OCI-LY1 (cell line): ENCODE results near the gene KLC1.

Source experiments
- H2AFZ ChIP-seq: fragments of 200-600 bp; sonication (generic), shearing (Covaris generic); 2 replicates; pipeline ENCODE4 v1.6.0; 2014; ENCODE audit warnings: antibody characterized with exemption, mild to moderate bottlenecking, low read length
- H3F3A ChIP-seq: fragments of 200-600 bp; sonication (generic), shearing (Covaris generic); 2 replicates; pipeline ENCODE4 v1.6.0; 2014; ENCODE audit warnings: mild to moderate bottlenecking, antibody characterized with exemption, low read length, moderate library complexity; ENCODE audit not compliant: insufficient read depth
- H3K27ac ChIP-seq: fragments of 200-600 bp; sonication (generic); 2 replicates; pipeline ENCODE4 v1.5.1; 2014; ENCODE audit warnings: low read length, mixed run types, mild to moderate bottlenecking, low read depth; ENCODE audit not compliant: poor library complexity, severe bottlenecking
- H3K27me3 ChIP-seq: fragments of 200-600 bp; sonication (generic); 2 replicates; pipeline ENCODE4 v1.6.0; 2014; ENCODE audit warnings: antibody characterized with exemption, mild to moderate bottlenecking, low read length, moderate library complexity; ENCODE audit not compliant: insufficient read depth
- H3K36me3 ChIP-seq: fragments of 200-600 bp; sonication (generic); 2 replicates; pipeline ENCODE4 v1.6.1; 2014; ENCODE audit warnings: mild to moderate bottlenecking, antibody characterized with exemption, low read length, moderate library complexity, mixed read lengths; ENCODE audit not compliant: insufficient read depth
- H3K4me1 ChIP-seq: fragments of 200-600 bp; sonication (generic); 2 replicates; pipeline ENCODE4 v1.5.1; 2014; ENCODE audit warnings: mild to moderate bottlenecking, low read length, moderate library complexity; ENCODE audit not compliant: insufficient read depth, severe bottlenecking
- H3K4me2 ChIP-seq: fragments of 200-600 bp; sonication (generic), shearing (Covaris generic); 2 replicates; pipeline ENCODE4 v1.6.1; 2014; ENCODE audit warnings: low read length
- H3K4me3 ChIP-seq: fragments of 200-600 bp; sonication (generic); 2 replicates; pipeline ENCODE4 v1.5.1; 2014; ENCODE audit warnings: low read length, low read depth, mild to moderate bottlenecking, mixed read lengths; ENCODE audit not compliant: poor library complexity, severe bottlenecking
- H3K79me2 ChIP-seq: fragments of 200-600 bp; shearing (Covaris generic); 2 replicates; pipeline ENCODE4 v1.6.1; 2016; ENCODE audit warnings: mixed run types, low read length, mixed read lengths; ENCODE audit not compliant: insufficient read depth
- H3K9ac ChIP-seq: fragments of 200-600 bp; sonication (generic), shearing (Covaris generic); 2 replicates; pipeline ENCODE4 v1.6.1; 2014; ENCODE audit warnings: mild to moderate bottlenecking, low read length, mixed read lengths
- H3K9me2 ChIP-seq: fragments of 200-600 bp; sonication (generic), shearing (Covaris generic); 2 replicates; pipeline ENCODE4 v1.6.1; 2014; ENCODE audit warnings: low read depth, mild to moderate bottlenecking, low read length, mixed read lengths
- H3K9me3 ChIP-seq: fragments of 200-600 bp; shearing (Covaris generic); 2 replicates; pipeline ENCODE4 v1.6.1; 2014; ENCODE audit warnings: low read length, mixed read lengths
- H4K20me1 ChIP-seq: fragments of 200-600 bp; sonication (generic), shearing (Covaris generic); 2 replicates; pipeline ENCODE4 v1.6.0; 2016; ENCODE audit warnings: mild to moderate bottlenecking, low read length; ENCODE audit not compliant: insufficient read depth
- CTCF ChIP-seq: fragments of 200-600 bp; sonication (generic), shearing (Covaris generic); IDR thresholded peaks from 2 replicates; pipeline ENCODE4 v1.5.1; 2017; ENCODE audit warnings: mild to moderate bottlenecking, antibody characterized with exemption, low read length, moderate library complexity, mixed read lengths
- EZH2 ChIP-seq: fragments of 200-600 bp; sonication (generic), shearing (Covaris generic); IDR thresholded peaks from 2 replicates; pipeline ENCODE4 v1.8.0; 2017; ENCODE audit warnings: borderline replicate concordance, mixed run types, mild to moderate bottlenecking, antibody characterized with exemption, low read length, moderate library complexity, mixed read lengths

Gene KLC1

DNA sequence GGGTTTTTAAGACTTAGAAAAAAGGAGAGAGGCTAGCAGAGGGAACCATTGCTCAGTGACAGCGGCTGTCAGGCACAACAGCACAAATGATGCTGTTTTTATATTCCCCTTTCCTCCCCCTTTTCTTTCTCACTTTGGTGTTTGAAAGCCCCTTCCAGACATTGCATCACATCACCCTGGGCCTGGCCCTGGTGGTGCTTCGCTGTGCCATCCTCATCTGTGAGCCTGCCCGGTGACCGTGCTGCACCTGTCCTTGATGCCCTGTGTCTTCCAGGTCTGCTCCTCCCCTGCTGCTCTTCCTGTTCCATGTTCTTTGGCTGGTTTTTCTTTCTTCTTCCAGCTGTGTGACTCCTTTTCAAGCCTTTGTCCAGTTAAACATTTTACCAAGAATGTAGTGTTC, 24.8 kb downstream of the KLC1 start:
- no peak overlapping the region for H2AFZ ChIP-seq
- peaks cover 39% of the 10 kb centered on the region for H3K79me2 ChIP-seq
- no peak for TF ChIP-seq EZH2
- TF ChIP-seq CTCF = no peak
- no peak overlapping the region for H3K4me2 ChIP-seq
- H3K27me3 ChIP-seq = no peaks in the 10 kb centered on the region
- peaks cover 52% of the 10 kb centered on the region for H3K36me3 ChIP-seq
- no peaks in the 10 kb centered on the region for H3F3A ChIP-seq
- H3K9ac ChIP-seq = no peak overlapping the region
- H3K27ac ChIP-seq = no peak overlapping the region
- H3K4me1 ChIP-seq = no peaks in the 10 kb centered on the region
- H4K20me1 ChIP-seq = no peaks in the 10 kb centered on the region
- no peak overlapping the region for H3K4me3 ChIP-seq
- H3K9me2 ChIP-seq = no peaks in the 10 kb centered on the region
- H3K9me3 ChIP-seq = no peaks in the 10 kb centered on the region

GRCh38 chr14:103654619-103655018, 25.6 kb downstream of the KLC1 start:
- H4K20me1 ChIP-seq = no peaks in the 10 kb centered on the region
- no peak overlapping the region for H2AFZ ChIP-seq
- H3K36me3 ChIP-seq = peaks cover 56% of the 10 kb centered on the region
- H3K27ac ChIP-seq = no peak overlapping the region
- TF ChIP-seq CTCF (no peak), EZH2 (no peak)
- H3K79me2 ChIP-seq = peaks cover 31% of the 10 kb centered on the region
- H3K4me2 ChIP-seq = no peak overlapping the region
- no peaks in the 10 kb centered on the region for H3F3A ChIP-seq
- H3K9ac ChIP-seq = no peak overlapping the region
- no peaks in the 10 kb centered on the region for H3K4me1 ChIP-seq
- no peak overlapping the region for H3K4me3 ChIP-seq
- no peaks in the 10 kb centered on the region for H3K9me2 ChIP-seq
- no peaks in the 10 kb centered on the region for H3K27me3 ChIP-seq
- no peaks in the 10 kb centered on the region for H3K9me3 ChIP-seq

DNA sequence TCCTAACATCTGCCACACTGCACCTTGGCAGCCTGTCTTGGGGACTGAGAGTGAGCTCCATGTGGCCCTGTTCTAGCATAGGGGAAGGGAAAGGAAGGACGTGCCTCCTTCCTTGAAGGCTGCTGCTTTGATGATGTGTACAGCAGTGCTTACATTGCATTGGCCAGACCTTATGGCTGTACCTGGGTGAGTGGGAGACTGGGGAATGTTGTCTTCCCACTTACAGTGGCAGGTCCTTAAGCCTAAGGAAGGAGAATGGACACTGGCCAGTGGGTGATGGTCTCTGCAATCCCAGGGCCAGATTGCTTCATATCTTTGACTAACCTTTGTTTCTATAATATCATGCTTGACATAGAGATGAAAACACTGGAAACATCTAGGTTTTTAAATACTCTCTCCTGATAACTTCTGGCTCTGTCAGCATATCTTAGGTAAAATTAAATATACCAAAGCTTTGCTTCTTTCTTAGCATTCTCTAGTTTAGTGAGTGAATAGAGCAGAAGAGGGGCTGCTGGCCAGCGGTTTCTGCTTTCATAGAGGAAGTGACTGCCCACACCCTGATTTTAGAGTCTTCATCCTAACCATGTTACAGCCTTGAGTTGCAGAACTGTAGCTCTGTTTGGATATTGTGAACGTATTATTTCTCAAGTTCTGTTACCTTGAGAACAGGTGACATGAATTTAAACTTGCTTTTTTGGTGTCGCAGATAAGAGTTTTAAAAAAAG, 27.2 kb downstream of the KLC1 start:
- Histone ChIP-seq H3K27ac (no peak overlapping the region), H4K20me1 (no peaks in the 10 kb centered on the region), H3K79me2 (peaks cover 18% of the 10 kb centered on the region), H2AFZ (no peak overlapping the region), H3K27me3 (no peaks in the 10 kb centered on the region), H3K9me3 (no peaks in the 10 kb centered on the region), H3K9ac (no peak overlapping the region), H3F3A (no peaks in the 10 kb centered on the region), H3K4me1 (no peaks in the 10 kb centered on the region), H3K36me3 (peaks cover 64% of the 10 kb centered on the region), H3K9me2 (no peaks in the 10 kb centered on the region), H3K4me3 (no peak overlapping the region), H3K4me2 (no peak overlapping the region)
- TF ChIP-seq EZH2 (no peak), CTCF (no peak)
